ENCODE data around the gene CYP4F11. TPM values are rescaled to one million over a fixed set of nuclear protein-coding genes. Genes with fewer than 3 reads are reported as not detected.

The CYP4F11 gene
- total and polyA plus RNA-seq, 2 experiments from 2014 or later = not detected

- no peak for TF ChIP-seq POLR2AphosphoS5 (IDR thresholded peaks at IDR 0.05; ENCODE audit: low read depth)
- TF ChIP-seq EZH2phosphoT487 (IDR thresholded peaks at IDR 0.05; ENCODE audit: unreplicated experiment) = no peak
- TF ChIP-seq CREB1 (CRISPR knock-in tag; IDR thresholded peaks at IDR 0.05; ENCODE audit: low read depth) = no peak
- no peak for TF ChIP-seq ZNF114 (CRISPR knock-in tag; IDR thresholded peaks at IDR 0.05)
- TF ChIP-seq, protein P1, sequence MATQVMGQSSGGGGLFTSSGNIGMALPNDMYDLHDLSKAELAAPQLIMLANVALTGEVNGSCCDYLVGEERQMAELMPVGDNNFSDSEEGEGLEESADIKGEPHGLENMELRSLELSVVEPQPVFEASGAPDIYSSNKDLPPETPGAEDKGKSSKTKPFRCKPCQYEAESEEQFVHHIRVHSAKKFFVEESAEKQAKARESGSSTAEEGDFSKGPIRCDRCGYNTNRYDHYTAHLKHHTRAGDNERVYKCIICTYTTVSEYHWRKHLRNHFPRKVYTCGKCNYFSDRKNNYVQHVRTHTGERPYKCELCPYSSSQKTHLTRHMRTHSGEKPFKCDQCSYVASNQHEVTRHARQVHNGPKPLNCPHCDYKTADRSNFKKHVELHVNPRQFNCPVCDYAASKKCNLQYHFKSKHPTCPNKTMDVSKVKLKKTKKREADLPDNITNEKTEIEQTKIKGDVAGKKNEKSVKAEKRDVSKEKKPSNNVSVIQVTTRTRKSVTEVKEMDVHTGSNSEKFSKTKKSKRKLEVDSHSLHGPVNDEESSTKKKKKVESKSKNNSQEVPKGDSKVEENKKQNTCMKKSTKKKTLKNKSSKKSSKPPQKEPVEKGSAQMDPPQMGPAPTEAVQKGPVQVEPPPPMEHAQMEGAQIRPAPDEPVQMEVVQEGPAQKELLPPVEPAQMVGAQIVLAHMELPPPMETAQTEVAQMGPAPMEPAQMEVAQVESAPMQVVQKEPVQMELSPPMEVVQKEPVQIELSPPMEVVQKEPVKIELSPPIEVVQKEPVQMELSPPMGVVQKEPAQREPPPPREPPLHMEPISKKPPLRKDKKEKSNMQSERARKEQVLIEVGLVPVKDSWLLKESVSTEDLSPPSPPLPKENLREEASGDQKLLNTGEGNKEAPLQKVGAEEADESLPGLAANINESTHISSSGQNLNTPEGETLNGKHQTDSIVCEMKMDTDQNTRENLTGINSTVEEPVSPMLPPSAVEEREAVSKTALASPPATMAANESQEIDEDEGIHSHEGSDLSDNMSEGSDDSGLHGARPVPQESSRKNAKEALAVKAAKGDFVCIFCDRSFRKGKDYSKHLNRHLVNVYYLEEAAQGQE (IDR thresholded peaks at IDR 0.05; ENCODE audit: unreplicated experiment) = no peak
- TF ChIP-seq ZNF462 (CRISPR knock-in tag; IDR thresholded peaks at IDR 0.05) = no peak
- TF ChIP-seq NANOG (IDR thresholded peaks at IDR 0.05; ENCODE audit: borderline replicate concordance) = no peak
- Mint-ChIP-seq H3K27ac (no peak overlapping the region), H3K27me3 (ENCODE audit: insufficient read depth, low read depth, poor library complexity) (peaks cover 3% of the 10 kb centered on the region), H3K4me1 (no peaks in the 10 kb centered on the region), H3K9me3 (peaks cover 58% of the 10 kb centered on the region; the same call in 2 of the 3 replicates), H3K4me3 (no peak overlapping the region), H3K36me3 (ENCODE audit: low read depth) (peaks cover 19% of the 10 kb centered on the region)
- H3K27me3 ChIP-seq (ENCODE audit: insufficient read depth) = no peaks in the 10 kb centered on the region
- H3K9me2 ChIP-seq (ENCODE audit: insufficient read depth) = no peaks in the 10 kb centered on the region
- no peak overlapping the region for H2AFZ ChIP-seq
- H3K27ac ChIP-seq (ENCODE audit: low read depth) = no peak overlapping the region
- no peaks in the 10 kb centered on the region for H3K4me1 ChIP-seq (ENCODE audit: insufficient read depth)
- no peak for ATAC-seq
- H3F3A ChIP-seq (replicated peaks; ENCODE audit: low read depth) = no peaks in the 10 kb centered on the region
- no peaks in the 10 kb centered on the region for H4K20me1 ChIP-seq (replicated peaks; ENCODE audit: insufficient read depth)
- H3K36me3 ChIP-seq (ENCODE audit: insufficient read depth) = no peaks in the 10 kb centered on the region
- H3K79me2 ChIP-seq (replicated peaks; ENCODE audit: insufficient read depth) = no peaks in the 10 kb centered on the region
- DNase-seq (ENCODE audit: low spot score) = no peak
- H3K4me3 ChIP-seq = no peak overlapping the region
- H3K4me2 ChIP-seq = no peak overlapping the region
Measured at GRCh38 chr19:15892012-15892411, 42.3 kb downstream of the CYP4F11 start.

All from GM23338 (cell line).